HepG2 (cell line): Measurements from ENCODE around the gene LAMA5. TPM values are rescaled to one million over a fixed set of nuclear protein-coding genes. Genes with fewer than 3 reads are reported as not detected.

Experiments used
- AKAP8 ChIP-seq: sonication (generic); formaldehyde crosslinking; IDR thresholded peaks from 2 replicates; pipeline ENCODE4 v1.5.1; 2020; ENCODE audit warnings: mild to moderate bottlenecking, missing genetic modification reagents
- ARID2 ChIP-seq: sonication (generic); formaldehyde crosslinking; IDR thresholded peaks from 2 replicates; pipeline ENCODE4 v1.8.1; 2022; ENCODE audit warnings: mild to moderate bottlenecking, missing genetic modification reagents, borderline replicate concordance
- ATRX ChIP-seq: sonication (generic); formaldehyde crosslinking; IDR thresholded peaks from 2 replicates; pipeline ENCODE4 v1.4.0; 2020; ENCODE audit warnings: missing genetic modification reagents, borderline replicate concordance
- CHCHD3 ChIP-seq: sonication (generic); formaldehyde crosslinking; IDR thresholded peaks from 2 replicates; pipeline ENCODE4 v1.8.0; 2022; ENCODE audit warnings: mild to moderate bottlenecking, missing genetic modification reagents, moderate library complexity
- FOSL2 ChIP-seq: sonication (generic); formaldehyde crosslinking; IDR thresholded peaks from 2 replicates; pipeline ENCODE4 v1.4.0; 2020; ENCODE audit warnings: missing genetic modification reagents
- KAT7 ChIP-seq: IDR thresholded peaks from 2 replicates; pipeline ENCODE4 v1.6.1; 2018; ENCODE audit warnings: borderline replicate concordance, missing compliant biosample characterization
- KDM4B ChIP-seq: sonication (generic); formaldehyde crosslinking; IDR thresholded peaks from 2 replicates; pipeline ENCODE4 v1.4.0; 2020; ENCODE audit warnings: missing genetic modification reagents
- PHF8 ChIP-seq: sonication (generic); formaldehyde crosslinking; IDR thresholded peaks from 2 replicates; pipeline ENCODE4 v1.5.0; 2020; ENCODE audit warnings: missing genetic modification reagents
- PRDM15 ChIP-seq: sonication (generic); formaldehyde crosslinking; IDR thresholded peaks from 2 replicates; pipeline ENCODE4 v1.4.0; 2020; ENCODE audit warnings: missing genetic modification reagents
- PRPF4 ChIP-seq: fragments of 200-400 bp; formaldehyde crosslinking; IDR thresholded peaks from 2 replicates; pipeline ENCODE4 v1.6.1; 2016; ENCODE audit warnings: low read length, low read depth; ENCODE audit not compliant: poor library complexity, severe bottlenecking
- TFDP2 ChIP-seq: sonication (generic); formaldehyde crosslinking; IDR thresholded peaks from 2 replicates; pipeline ENCODE4 v1.4.0; 2020; ENCODE audit warnings: missing genetic modification reagents
- TIGD3 ChIP-seq: sonication (generic); formaldehyde crosslinking; IDR thresholded peaks from 2 replicates; pipeline ENCODE4 v1.5.1; 2020; ENCODE audit warnings: mild to moderate bottlenecking, missing genetic modification reagents, borderline replicate concordance
- XRCC5 ChIP-seq: fragments of 200-400 bp; formaldehyde crosslinking; optimal IDR thresholded peaks from 2 replicates; pipeline ENCODE3; 2017; ENCODE audit warnings: mild to moderate bottlenecking, low read length
- ZBTB38 ChIP-seq: sonication (generic); formaldehyde crosslinking; IDR thresholded peaks from 2 replicates; pipeline ENCODE4 v1.5.1; 2020; ENCODE audit warnings: mild to moderate bottlenecking, missing genetic modification reagents
- ZMYM2 ChIP-seq: sonication (generic); formaldehyde crosslinking; IDR thresholded peaks from 2 replicates; pipeline ENCODE4 v1.8.0; 2022; ENCODE audit warnings: mild to moderate bottlenecking, missing genetic modification reagents
- ZNF12 ChIP-seq: sonication (generic); formaldehyde crosslinking; IDR thresholded peaks from 2 replicates; pipeline ENCODE4 v1.5.0; 2020; ENCODE audit warnings: missing genetic modification reagents
- ZNF230 ChIP-seq: sonication (generic); formaldehyde crosslinking; IDR thresholded peaks from 2 replicates; pipeline ENCODE4 v1.4.0; 2020; ENCODE audit warnings: mild to moderate bottlenecking, missing genetic modification reagents
- ZNF597 ChIP-seq: sonication (generic); formaldehyde crosslinking; IDR thresholded peaks from 2 replicates; pipeline ENCODE4 v1.5.0; 2020; ENCODE audit warnings: missing genetic modification reagents
- ZNF619 ChIP-seq: sonication (generic); formaldehyde crosslinking; IDR thresholded peaks from 2 replicates; pipeline ENCODE4 v1.4.0; 2020; ENCODE audit warnings: mild to moderate bottlenecking, missing genetic modification reagents
- ZSCAN5A ChIP-seq: sonication (generic); formaldehyde crosslinking; IDR thresholded peaks from 2 replicates; pipeline ENCODE4 v1.8.0; 2022; ENCODE audit warnings: mild to moderate bottlenecking, missing genetic modification reagents, borderline replicate concordance
- polyA plus RNA-seq, 8 experiments: library from polyadenylated mRNA; depleted of rRNA in 3 of 8; stranded (reverse) in 7 of 8; unstranded in 1 of 8; fragments of >200 nt; fragmentation: Illumina TruSeq in 4 of 8; extraction: Trizol in 4 of 8; gene quantifications; 2 replicates each; pipeline versions ENCODE4 v1.2.1 to v1.2.3, GENCODE V29; 2011 to 2016; ENCODE audit warnings: low read depth in 4 of 8, missing spikeins in 1 of 8, mixed read lengths in 1 of 8; ENCODE audit not compliant: insufficient read depth in 1 of 8
- total RNA-seq, 5 experiments: library from RNA; depleted of rRNA; stranded (reverse); fragments of >200 nt; fragmentation: Illumina TruSeq; extraction: Trizol; gene quantifications; 2 replicates each; pipeline ENCODE4 v1.2.3, GENCODE V29; 2016; ENCODE audit warnings: low read depth in 1 of 5

The LAMA5 gene
- total and polyA plus RNA-seq, 2 of the 13 experiments (the other 11 are each of a cell fraction or from before 2014, with no cell fraction given), result 21.0 to 44.7 TPM

GRCh38 chr20:62405108-62405980 is 38.2 kb upstream of the LAMA5 start (continued):
- TF ChIP-seq ZSCAN5A (CRISPR knock-in tag) (no peak), KAT7 (CRISPR knock-in tag) (no peak), PRDM15 (CRISPR knock-in tag) (no peak), ZNF230 (CRISPR knock-in tag) (no peak), AKAP8 (CRISPR knock-in tag) (0 out of 2 replicates have a peak, but pooled peaks have one; percentile 59), TFDP2 (CRISPR knock-in tag) (peak; percentile 33; the same call in 1 of the 2 replicates), TIGD3 (CRISPR knock-in tag) (0 out of 2 replicates have a peak, but pooled peaks have one; percentile 40), XRCC5 (peak; percentile 98), PRPF4 (no peak), ZNF597 (CRISPR knock-in tag) (no peak), ATRX (CRISPR knock-in tag) (no peak), ZMYM2 (CRISPR knock-in tag) (no peak; the same call in 1 of the 2 replicates), PHF8 (CRISPR knock-in tag) (no peak; the same call in 1 of the 2 replicates), ZNF619 (CRISPR knock-in tag) (peak; percentile 54; the same call in 1 of the 2 replicates), KDM4B (CRISPR knock-in tag) (no peak; the same call in 1 of the 2 replicates), ARID2 (CRISPR knock-in tag) (no peak), ZBTB38 (CRISPR knock-in tag) (peak; percentile 88), CHCHD3 (peak; percentile 84; the same call in 1 of the 2 replicates), ZNF12 (CRISPR knock-in tag) (0 out of 2 replicates have a peak, but pooled peaks have one; percentile 23), FOSL2 (CRISPR knock-in tag) (peak; percentile 57; the same call in 1 of the 2 replicates)
